GM21515 (cell line): ENCODE results near the gene RNU4-1.
"Not testable (repeated sequence)": the region's sequence is repeated elsewhere in the genome, so short reads cannot be mapped to it uniquely, and the experiment has no call there.

Experiments used
- ATAC-seq: cut with Tn5 transposase; IDR thresholded peaks from one replicate; pipeline ENCODE4 v1.9.1; 2021; ENCODE audit not compliant: unreplicated experiment

The RNU4-1 gene

DNA sequence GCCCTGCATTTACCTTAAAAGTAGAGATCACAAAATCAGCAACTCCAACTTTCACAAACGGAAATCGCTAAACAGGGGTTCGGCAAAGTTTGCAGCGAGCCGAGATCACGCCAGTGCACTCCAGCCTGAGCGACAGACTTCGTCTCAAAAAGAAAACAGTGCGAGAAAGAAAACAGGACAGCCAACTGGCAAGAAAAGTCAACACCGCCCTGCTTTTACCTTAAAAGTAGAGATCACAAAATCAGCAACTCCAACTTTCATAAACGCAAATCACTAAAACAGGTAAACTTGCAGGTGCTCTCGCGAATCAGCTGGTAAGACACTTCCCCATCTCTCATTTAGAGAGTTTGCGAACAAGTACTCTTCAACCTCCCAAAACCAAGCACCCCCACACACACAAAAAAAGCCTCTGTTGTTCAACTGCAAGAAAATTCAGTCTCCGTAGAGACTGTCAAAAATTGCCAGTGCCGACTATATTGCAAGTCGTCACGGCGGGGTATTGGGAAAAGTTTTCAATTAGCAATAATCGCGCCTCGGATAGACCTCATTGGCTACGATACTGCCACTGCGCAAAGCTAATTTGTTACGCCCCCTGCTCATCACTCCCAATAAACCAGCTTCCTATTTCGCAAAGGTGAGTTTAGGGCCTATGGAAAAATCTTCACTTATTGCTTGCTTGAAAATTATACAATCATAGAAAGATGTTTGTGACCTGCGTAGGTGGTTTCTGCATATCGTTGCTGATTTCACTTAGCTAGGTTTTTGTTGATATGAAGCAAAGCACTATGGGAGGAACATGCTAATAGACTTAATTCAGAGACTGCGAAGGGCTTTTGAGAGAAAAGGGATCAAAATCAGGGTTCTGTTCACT lies at the start of gene RNU4-1:
Gene RNU4-1 (minus strand): TSS at position 577 of the 871 bp plus-strand sequence.
- peak; percentile 41 for ATAC-seq

GRCh38 chr12:120342175-120343038 lies 49.4 kb upstream of the RNU4-1 start:
- no peak for ATAC-seq

DNA sequence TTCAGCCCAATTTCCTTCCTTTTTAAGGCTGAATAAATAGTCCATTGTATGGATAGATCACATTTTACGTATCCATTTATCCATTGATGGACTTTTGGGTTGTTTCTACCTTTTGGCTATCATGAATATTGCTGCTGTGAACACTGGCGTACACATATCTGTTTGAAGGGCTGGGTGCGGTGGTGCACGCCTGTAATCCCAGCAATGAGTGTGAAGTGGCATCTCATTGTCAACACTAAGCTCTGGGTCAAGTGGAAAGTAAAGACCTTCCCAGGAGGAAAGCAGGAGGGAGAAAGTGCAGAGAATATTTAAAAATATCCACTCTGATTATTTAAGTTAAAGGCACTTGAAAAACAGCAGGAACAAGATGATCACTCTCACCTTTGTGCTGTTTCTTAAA lies 46.2 kb upstream of the RNU4-1 start:
- ATAC-seq: no peak

GRCh38 chr12:120337730-120338129 lies 44.7 kb upstream of the RNU4-1 start:
- no peak for ATAC-seq

DNA sequence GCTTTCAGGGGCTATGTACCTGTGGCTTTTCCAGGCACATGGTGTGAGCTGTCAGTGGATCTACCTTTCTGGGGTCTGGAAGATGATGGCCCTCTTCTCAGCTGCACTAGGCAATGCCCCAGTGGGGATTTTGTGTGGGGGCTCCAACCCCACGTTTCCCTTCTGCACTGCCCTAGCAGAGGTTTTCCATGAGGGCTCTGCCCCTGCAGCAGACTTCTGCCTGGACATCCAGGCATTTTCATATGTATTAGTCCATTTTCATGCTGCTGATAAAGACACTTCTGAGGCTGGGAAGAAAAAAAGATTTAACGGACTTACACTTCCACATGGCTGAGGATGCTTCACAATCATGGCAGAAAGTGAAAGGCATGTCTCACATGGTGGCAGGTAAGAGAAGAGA lies 43.4 kb upstream of the RNU4-1 start:
- ATAC-seq: not testable (repeated sequence)

GRCh38 chr12:120335447-120335846 lies 42.4 kb upstream of the RNU4-1 start:
- not testable (repeated sequence) for ATAC-seq

DNA sequence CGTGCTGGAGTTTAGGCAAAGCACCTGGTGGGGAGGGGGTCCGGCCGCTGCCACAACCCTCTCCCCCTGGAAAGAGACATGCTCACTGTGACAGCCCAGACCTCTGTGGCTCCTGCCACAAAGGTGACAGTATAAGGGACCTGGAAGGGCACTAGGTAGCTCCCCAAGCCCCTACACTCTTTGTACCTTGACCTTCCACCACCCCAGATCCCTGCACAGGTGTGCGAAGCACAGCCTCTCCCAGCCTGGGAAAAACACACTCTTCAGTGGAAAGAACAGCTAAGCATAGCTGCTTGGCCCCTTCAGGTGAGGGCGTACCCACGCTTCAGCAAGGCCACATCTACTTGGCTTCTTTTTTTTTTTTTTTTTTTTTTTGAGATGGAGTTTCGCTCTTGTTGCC lies 39.5 kb upstream of the RNU4-1 start:
- ATAC-seq: no peak

DNA sequence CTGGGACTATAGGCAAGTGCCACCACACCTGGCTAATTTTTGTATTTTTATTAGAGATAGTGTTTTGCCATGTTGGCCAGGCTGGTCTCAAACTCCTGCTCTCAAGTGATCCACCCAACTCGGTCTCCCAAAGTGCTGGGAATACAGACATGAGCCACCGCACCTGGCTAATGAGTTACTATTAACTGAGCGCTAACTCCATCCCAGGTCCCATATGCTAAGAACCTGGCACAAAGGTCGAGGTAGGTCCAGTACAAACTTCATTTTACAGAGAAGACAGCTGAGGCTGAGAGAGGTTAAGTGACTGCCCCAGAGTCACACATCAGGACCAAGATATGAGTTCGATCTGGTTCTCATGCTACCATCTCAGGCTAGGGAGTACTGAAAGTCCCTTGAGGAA lies 39.0 kb upstream of the RNU4-1 start:
- ATAC-seq: no peak

DNA sequence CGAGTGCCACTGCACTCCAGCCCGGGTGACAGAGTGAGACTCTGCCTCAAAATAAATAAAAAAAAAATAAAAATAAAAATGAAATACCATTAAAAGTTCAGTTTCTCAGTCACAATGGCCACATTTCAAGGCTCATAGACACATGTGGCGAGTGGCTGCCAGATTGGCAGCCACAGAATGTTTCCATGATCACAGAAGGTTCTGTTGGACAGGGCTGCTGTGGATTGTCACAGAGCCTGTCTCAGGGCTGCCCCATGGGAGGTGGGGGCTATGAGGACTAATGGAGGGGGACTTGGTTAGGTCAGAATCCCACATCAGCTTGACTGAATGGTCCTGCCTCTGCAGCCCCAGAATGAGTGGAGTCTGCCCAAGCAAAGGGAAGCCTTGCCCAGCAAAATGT lies 38.4 kb upstream of the RNU4-1 start:
- no peak for ATAC-seq

- no peak for ATAC-seq
Observed at GRCh38 chr12:120328228-120328627, 35.2 kb upstream of the RNU4-1 start.

GRCh38 chr12:120327593-120327992 lies 34.6 kb upstream of the RNU4-1 start, which contains the start of gene PLA2G1B:
PLA2G1B (minus strand) TSS chr12:120327779; CDS start chr12:120327753, 26 bp downstream.
- no peak for ATAC-seq

DNA sequence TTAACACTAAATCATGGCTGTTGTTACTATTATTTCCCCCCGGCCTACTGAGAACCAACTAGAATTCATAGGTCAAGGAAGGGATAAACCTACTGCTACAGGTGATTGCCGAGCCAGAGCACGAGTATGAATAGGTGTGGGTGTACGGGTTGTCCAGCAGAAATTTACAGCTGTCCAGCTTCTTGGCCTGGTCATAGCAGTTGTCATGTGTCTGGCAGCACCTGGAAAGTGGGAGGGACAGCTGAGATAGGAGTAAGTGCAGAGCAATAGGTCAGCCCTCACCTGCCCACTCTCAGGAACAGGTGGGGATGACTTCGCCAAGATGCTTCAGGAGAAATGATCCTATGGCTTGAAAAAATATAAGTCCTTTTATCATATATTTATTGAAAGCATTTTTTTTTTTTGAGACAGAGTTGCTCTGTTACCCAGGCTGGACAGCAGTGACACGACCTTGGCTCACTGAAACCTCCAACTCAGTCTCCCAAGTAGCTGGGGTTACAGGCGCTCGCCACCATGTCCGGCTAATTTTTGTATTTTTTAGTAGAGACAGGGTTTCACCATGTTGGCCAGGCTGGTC lies 31.9 kb upstream of the RNU4-1 start:
- ATAC-seq: no peak

DNA sequence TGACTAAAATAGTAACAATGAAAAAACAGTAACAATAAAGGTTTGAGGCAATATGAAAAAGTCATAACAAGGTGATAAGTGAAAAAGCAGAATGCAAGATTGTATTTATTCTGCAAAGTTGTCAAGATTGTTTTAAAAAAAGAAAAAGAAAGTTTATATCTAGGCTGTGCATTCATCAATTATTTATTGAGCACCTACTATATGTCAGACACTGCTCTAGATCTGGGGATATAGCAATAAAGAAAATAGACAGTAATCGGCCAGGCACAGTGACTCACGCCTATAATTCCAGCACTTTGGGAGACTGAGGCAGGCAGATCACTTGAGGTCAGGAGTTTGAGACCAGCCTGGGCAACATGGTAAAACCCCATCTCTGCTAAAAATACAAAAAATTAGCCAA lies 30.7 kb upstream of the RNU4-1 start:
- ATAC-seq: no peak

DNA sequence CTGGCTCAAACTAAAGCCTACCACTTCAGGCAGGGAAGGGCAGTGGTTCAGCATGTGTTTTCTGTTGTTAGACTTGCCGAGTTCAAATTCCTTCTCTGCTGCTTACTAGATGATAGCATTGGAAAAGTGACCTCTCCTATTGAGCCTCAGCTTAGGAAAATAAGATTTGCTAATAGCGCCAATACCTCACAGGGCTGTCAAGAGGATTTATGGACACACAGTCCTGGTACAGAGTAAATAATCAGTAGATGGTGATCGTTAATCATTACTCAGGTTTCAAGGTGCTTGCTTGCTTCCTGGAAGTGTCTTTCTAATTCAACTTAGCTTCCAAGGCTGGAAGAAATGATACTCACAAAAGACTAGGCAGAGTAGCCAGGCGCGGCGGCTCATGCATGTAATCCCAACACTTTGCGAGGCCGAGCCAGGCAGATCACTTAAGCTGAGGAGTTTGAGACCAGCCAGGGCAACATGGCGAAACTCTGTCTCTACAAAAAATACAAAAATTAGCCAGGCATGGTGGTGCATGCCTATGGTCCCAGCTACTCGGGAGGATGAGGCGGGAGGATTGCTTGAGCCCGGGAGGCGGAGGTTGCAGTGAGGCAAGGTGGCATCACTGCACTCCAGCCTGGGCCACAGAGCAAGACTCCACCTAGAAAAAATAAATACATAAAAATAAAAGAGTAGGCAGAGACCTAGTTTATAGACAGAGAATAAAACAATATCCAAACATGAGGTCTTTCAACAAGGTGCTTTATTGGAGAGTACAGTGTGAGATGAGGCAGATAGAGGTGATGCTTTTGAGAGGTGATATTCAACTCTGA lies 28.6 kb upstream of the RNU4-1 start:
- ATAC-seq: no peak

- ATAC-seq: peak; percentile 98
Observed at GRCh38 chr12:120317224-120318105, 24.4 kb upstream of the RNU4-1 start.

DNA sequence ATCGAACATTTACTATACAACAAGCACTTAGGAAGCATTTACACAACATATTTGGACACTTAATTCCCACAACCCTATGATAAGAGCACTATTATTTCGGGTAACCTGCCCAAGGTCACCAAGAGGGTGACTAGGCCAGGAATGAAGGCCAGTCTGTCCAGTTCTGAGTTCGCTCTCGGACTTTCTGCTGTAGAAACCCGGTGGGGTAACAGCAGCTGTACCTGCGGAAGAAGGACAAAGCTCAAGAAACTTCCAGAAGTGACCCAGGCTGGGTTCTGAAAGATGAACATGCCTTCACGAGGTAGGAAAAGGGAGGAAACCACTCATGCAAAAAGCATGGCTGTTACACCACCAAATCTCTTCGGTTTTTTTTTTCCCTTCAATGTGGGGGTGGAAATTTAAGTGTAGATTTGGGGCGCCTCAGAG lies 23.8 kb upstream of the RNU4-1 start:
- ATAC-seq: no peak

DNA sequence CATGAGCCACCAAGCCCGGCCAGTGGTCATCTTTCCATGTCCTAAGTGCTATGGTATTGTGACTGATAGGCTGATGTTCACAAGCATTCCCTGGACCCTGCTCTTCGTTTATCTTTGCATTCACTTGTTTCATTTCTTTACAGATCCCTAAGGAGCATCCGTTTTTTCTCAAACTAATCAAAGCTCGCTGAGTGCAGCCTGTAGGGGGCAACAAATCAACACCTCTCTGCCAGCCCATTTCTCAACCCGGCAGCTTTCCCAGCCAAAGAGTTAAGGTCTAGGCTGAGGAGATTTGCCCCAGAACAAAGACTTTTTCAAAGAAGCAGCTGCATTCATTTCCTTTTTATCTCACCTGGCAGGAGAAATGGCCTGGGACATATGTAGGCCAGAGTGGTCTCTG lies 21.2 kb upstream of the RNU4-1 start:
- ATAC-seq: no peak

GRCh38 chr12:120301962-120302815 lies 9.2 kb upstream of the RNU4-1 start, which contains the start of gene SIRT4:
SIRT4 (plus strand) TSS chr12:120302321; CDS start chr12:120303562, 1,241 bp downstream.
- peak; percentile 94 for ATAC-seq

DNA sequence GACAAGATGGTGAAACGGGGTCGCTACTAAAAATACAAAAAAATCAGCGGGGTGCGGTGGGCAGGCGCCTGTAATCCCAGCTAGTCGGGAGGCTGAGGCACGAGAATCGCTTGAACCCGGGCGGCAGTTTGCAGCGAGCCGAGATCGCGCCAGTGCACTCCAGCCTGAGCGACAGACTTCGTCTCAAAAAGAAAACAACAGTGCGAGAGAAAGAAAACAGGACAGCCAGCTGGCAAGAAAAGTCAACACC lies 701 bp downstream of the RNU4-1 start:
- peak; percentile 6 for ATAC-seq
